GM06990 (cell line): ENCODE results near the gene DCANP1.

Experiments
- DNase-seq: peaks from one replicate; pipeline ENCODE4 v3.0.0-alpha.2; 2011; ENCODE audit not compliant: insufficient read length; ENCODE audit errors: extremely low read depth
- H3K27me3 ChIP-seq: replicated peaks from 2 replicates; pipeline ENCODE4 v1.6.0; 2011; ENCODE audit warnings: low read length; ENCODE audit not compliant: control insufficient read depth, insufficient read depth
- H3K36me3 ChIP-seq: 2 replicates; pipeline ENCODE4 v1.5.1; 2011; ENCODE audit warnings: low read length; ENCODE audit not compliant: control insufficient read depth, insufficient read depth
- H3K4me3 ChIP-seq: replicated peaks from 2 replicates; pipeline ENCODE4 v1.5.1; 2011; ENCODE audit warnings: low read depth, mild to moderate bottlenecking, control low read depth, low read length
- TF ChIP-seq, protein P1 (sequence below): IDR thresholded peaks from 2 replicates; pipeline ENCODE4 v1.5.1; 2011; ENCODE audit warnings: low read length, control low read depth, mild to moderate bottlenecking, inconsistent platforms; ENCODE audit not compliant: insufficient read depth, poor library complexity, severe bottlenecking

DCANP1 gene

DNA sequence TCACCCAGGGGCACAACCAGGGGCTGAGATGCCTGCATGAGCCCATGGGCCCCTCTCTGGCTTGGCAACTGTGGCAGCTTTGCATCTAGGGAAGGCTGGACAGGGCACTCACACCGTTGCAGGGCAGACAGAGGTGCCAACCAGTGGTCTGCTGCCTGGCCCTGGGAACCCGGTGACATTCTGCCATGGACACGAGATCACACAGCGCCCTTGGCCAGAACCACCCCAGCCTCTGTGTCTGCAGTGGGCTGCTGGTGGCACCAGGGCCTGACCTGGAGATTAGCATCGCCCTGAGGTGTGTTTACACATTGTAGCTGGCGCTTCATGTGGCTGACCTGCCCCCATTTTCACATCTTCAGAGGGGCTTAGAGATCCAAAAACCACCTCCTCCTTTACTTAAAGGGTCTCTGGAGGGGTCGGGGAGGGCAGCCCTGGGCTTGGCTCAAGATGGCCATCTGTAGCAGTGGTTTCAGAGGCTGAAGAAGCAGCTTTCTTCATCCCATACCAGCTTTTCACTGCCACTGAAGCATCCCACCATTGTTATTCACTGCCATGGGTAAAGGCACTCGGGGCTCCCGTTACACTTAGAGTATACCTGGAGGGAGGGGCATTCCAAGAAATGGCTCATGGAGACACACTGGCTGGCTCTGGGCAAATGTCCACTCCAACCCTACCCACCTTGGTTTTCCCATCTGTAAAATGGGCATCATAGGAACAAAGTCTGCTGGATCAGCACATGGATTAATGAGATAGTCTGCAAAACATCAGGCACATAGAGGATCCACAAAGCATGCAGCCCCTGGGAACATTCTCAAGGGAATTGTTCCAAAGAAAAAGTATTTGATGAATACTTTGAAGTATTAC lies 11.4 kb downstream of the DCANP1 start:
- Histone ChIP-seq H3K4me3 (no peak overlapping the region), H3K27me3 (peaks cover 3% of the 10 kb centered on the region), H3K36me3 (no peaks in the 10 kb centered on the region)
- TF ChIP-seq, protein P1, sequence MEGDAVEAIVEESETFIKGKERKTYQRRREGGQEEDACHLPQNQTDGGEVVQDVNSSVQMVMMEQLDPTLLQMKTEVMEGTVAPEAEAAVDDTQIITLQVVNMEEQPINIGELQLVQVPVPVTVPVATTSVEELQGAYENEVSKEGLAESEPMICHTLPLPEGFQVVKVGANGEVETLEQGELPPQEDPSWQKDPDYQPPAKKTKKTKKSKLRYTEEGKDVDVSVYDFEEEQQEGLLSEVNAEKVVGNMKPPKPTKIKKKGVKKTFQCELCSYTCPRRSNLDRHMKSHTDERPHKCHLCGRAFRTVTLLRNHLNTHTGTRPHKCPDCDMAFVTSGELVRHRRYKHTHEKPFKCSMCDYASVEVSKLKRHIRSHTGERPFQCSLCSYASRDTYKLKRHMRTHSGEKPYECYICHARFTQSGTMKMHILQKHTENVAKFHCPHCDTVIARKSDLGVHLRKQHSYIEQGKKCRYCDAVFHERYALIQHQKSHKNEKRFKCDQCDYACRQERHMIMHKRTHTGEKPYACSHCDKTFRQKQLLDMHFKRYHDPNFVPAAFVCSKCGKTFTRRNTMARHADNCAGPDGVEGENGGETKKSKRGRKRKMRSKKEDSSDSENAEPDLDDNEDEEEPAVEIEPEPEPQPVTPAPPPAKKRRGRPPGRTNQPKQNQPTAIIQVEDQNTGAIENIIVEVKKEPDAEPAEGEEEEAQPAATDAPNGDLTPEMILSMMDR, result no peak
- DNase-seq, result no peak

DNA sequence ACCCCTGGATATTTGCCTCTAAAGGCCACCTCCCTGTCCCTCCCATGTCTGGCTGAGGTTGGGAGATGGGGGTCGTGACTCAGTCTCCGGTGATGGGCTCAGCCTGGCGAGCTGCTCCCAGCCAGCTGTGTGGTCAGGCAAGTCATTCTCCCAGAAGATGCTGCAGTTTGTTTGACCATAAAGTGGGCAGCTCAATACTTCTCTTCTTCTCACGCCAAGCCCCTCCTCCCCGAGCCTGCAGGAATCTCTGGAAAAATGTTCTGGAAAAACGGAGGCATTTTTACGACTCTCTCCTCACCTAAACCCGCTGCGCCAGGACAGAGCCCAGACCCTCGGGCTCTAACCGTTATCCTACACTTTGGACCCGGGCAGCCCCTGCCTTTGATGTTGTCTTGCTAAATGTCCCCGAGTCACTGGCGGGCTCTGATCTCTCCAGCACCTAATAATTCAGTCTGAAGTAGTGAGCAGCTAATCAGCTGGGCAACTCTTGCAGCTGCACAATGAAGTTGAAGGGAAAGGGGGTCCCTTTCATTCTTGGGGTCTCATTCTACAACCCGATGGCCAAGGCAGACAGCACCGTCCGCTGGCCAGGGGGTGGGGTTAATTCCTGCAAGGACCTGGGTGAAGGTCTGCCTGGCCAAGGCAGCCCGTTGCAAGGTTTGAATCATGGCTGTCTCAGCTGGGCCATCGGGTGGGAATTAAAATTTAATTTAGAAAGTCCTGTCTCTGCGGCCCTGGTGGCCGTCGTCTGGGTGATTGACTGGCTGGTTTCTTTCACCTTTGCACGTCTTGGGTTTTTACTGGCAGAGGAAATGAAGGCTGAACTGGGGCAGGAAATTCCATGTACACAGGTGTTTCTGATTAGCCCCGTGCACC lies 12.3 kb downstream of the DCANP1 start:
- no peak overlapping the region for H3K4me3 ChIP-seq

DNA sequence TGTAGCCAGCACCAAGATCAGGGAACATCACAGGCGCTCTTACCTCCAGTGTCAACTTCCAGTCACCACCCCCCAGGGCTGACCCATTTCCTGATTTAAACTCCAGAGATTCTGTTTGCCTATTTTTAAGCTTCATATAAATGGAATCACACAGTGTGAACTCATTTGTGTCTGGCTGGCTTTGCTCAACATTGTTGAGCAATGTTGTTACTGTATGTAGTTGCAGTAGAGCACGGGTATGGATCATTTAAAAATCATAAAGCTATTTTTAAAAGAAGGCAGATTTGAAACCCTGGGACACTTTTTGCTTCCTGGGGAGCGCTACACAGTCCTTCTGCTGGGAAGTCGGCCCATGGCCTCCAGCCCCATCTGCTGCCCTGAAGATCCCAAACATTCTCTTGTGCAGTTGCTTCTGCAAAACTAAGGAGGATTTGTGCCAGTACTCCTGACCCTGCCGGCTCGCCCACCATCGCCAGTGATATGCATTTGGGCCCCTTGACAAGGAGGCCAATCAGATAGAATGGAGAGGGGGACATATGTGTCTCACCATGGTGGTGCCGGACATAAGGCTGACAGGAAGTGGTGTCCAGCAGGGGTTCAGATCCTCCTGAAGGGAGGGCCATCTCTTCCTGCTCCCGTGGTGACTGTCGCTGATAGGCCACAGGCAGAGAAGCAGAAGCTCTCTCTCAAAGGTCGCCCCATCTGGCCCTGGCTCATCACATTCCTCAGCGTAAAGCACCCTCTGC lies 13.3 kb downstream of the DCANP1 start:
- no peaks in the 10 kb centered on the region for H3K36me3 ChIP-seq
- H3K27me3 ChIP-seq, result peaks cover 3% of the 10 kb centered on the region
- TF ChIP-seq, protein P1, result no peak
- DNase-seq, result no peak
- H3K4me3 ChIP-seq, result no peak overlapping the region

More for the DNA sequence above, 12.3 kb downstream of the DCANP1 start:
- TF ChIP-seq, protein P1, result no peak
- peaks cover 3% of the 10 kb centered on the region for H3K27me3 ChIP-seq
- no peak for DNase-seq
- no peaks in the 10 kb centered on the region for H3K36me3 ChIP-seq

DNA sequence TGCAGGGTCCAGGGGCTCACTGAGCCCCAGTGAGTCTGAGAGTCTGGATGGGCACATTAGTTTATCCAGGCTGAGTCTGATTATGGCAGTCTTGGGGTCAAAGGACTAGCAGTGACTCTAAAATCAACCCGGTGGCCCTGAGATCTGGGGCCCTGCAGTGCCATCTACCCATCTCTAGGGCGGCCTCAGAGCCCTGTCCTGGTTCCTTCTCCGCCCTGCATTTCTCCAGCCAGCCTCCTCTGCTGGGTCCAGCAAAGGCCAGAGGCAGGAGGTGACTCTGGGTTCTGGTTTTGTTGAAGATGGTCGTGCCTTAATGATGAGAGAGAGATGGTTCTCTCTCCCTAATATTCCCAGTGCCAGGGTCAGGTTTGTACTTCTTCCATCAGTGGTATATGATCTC lies 15.0 kb downstream of the DCANP1 start:
- H3K27me3 ChIP-seq, result peaks cover 3% of the 10 kb centered on the region
- DNase-seq, result no peak
- TF ChIP-seq, protein P1, result no peak
- H3K4me3 ChIP-seq, result no peak overlapping the region
- no peaks in the 10 kb centered on the region for H3K36me3 ChIP-seq

DNA sequence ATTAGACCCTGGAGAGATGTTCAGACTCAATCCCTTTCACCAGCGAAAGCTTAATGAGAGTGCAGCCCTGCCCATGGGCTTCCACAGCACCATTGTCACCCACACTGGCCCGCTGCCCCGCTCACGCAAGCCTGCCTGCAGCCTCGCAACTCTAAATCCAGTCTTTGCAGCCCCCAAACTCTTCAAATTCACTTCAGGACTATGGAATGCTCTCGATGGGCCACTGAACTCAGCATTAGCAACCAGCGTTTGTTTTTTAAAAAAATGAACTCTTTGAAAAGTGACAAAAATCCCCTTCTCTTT lies 17.1 kb downstream of the DCANP1 start:
- no peaks in the 10 kb centered on the region for H3K36me3 ChIP-seq

More for the DNA sequence above, 17.1 kb downstream of the DCANP1 start:
- no peak for DNase-seq
- TF ChIP-seq, protein P1, result no peak
- H3K27me3 ChIP-seq, result no peaks in the 10 kb centered on the region; the same call in 1 of the 2 replicates
- no peak overlapping the region for H3K4me3 ChIP-seq
